ENCODE measurements around the gene ADGRL3.

Gene ADGRL3

GRCh38 chr4:61223385-61223784, 23.3 kb downstream of the ADGRL3 start:
- no peak overlapping the region for H3K4me3 ChIP-seq
- no peak overlapping the region for H3K9ac ChIP-seq
- H4K20me1 ChIP-seq: no peaks in the 10 kb centered on the region
- H3K4me2 ChIP-seq: no peak overlapping the region
- H3K36me3 ChIP-seq: no peaks in the 10 kb centered on the region
- no peaks in the 10 kb centered on the region for H3K4me1 ChIP-seq
- no peak for TF ChIP-seq Cebpa-rat (IDR thresholded peaks at IDR 0.05)
- no peaks in the 10 kb centered on the region for H3K9me3 ChIP-seq
- H3K27ac ChIP-seq: no peak overlapping the region
- H3K27me3 ChIP-seq: no peaks in the 10 kb centered on the region

GRCh38 chr4:61224573-61224972, 24.4 kb downstream of the ADGRL3 start:
- no peak overlapping the region for H3K9ac ChIP-seq
- no peaks in the 10 kb centered on the region for H3K27me3 ChIP-seq
- H3K36me3 ChIP-seq: no peaks in the 10 kb centered on the region
- no peak overlapping the region for H3K4me3 ChIP-seq
- H3K4me1 ChIP-seq: no peaks in the 10 kb centered on the region
- TF ChIP-seq Cebpa-rat (IDR thresholded peaks at IDR 0.05): no peak
- no peaks in the 10 kb centered on the region for H4K20me1 ChIP-seq
- no peak overlapping the region for H3K4me2 ChIP-seq
- no peaks in the 10 kb centered on the region for H3K9me3 ChIP-seq
- no peak overlapping the region for H3K27ac ChIP-seq

GRCh38 chr4:61225656-61226055, 25.5 kb downstream of the ADGRL3 start:
- no peaks in the 10 kb centered on the region for H3K9me3 ChIP-seq
- no peaks in the 10 kb centered on the region for H4K20me1 ChIP-seq
- H3K4me1 ChIP-seq: no peaks in the 10 kb centered on the region
- H3K4me3 ChIP-seq: no peak overlapping the region
- H3K36me3 ChIP-seq: no peaks in the 10 kb centered on the region
- H3K27ac ChIP-seq: no peak overlapping the region
- no peak for TF ChIP-seq Cebpa-rat (IDR thresholded peaks at IDR 0.05)
- H3K4me2 ChIP-seq: no peak overlapping the region
- H3K9ac ChIP-seq: no peak overlapping the region
- no peaks in the 10 kb centered on the region for H3K27me3 ChIP-seq

- no peak for TF ChIP-seq Cebpa-rat (IDR thresholded peaks at IDR 0.05)
- Histone ChIP-seq H3K4me3 (no peak overlapping the region), H3K9ac (no peak overlapping the region), H3K36me3 (no peaks in the 10 kb centered on the region), H3K9me3 (no peaks in the 10 kb centered on the region), H3K4me2 (no peak overlapping the region), H3K27me3 (no peaks in the 10 kb centered on the region), H4K20me1 (no peaks in the 10 kb centered on the region), H3K27ac (no peak overlapping the region), H3K4me1 (no peaks in the 10 kb centered on the region)
These were observed 31.3 kb downstream of the ADGRL3 start for GRCh38 chr4:61231421-61231820.

GRCh38 chr4:61239250-61239649, 39.1 kb downstream of the ADGRL3 start:
- no peaks in the 10 kb centered on the region for H3K36me3 ChIP-seq
- no peaks in the 10 kb centered on the region for H3K27me3 ChIP-seq
- no peak overlapping the region for H3K4me2 ChIP-seq
- TF ChIP-seq Cebpa-rat (IDR thresholded peaks at IDR 0.05): no peak
- no peaks in the 10 kb centered on the region for H4K20me1 ChIP-seq
- no peaks in the 10 kb centered on the region for H3K4me1 ChIP-seq
- H3K9me3 ChIP-seq: no peaks in the 10 kb centered on the region
- no peak overlapping the region for H3K4me3 ChIP-seq
- no peak overlapping the region for H3K27ac ChIP-seq
- H3K9ac ChIP-seq: no peak overlapping the region

GRCh38 chr4:61243962-61244361, 43.8 kb downstream of the ADGRL3 start:
- no peak overlapping the region for H3K4me2 ChIP-seq
- TF ChIP-seq Cebpa-rat (IDR thresholded peaks at IDR 0.05): no peak
- H4K20me1 ChIP-seq: no peaks in the 10 kb centered on the region
- H3K4me1 ChIP-seq: no peaks in the 10 kb centered on the region
- H3K9me3 ChIP-seq: no peaks in the 10 kb centered on the region
- no peak overlapping the region for H3K27ac ChIP-seq
- no peak overlapping the region for H3K4me3 ChIP-seq
- H3K9ac ChIP-seq: no peak overlapping the region
- H3K27me3 ChIP-seq: no peaks in the 10 kb centered on the region
- H3K36me3 ChIP-seq: no peaks in the 10 kb centered on the region

- Histone ChIP-seq H4K20me1 (no peaks in the 10 kb centered on the region), H3K4me3 (no peak overlapping the region), H3K27ac (no peak overlapping the region), H3K36me3 (no peaks in the 10 kb centered on the region), H3K4me2 (no peak overlapping the region), H3K4me1 (no peaks in the 10 kb centered on the region), H3K27me3 (no peaks in the 10 kb centered on the region), H3K9ac (no peak overlapping the region), H3K9me3 (no peaks in the 10 kb centered on the region)
- TF ChIP-seq Cebpa-rat (IDR thresholded peaks at IDR 0.05): no peak
These were observed 45.1 kb downstream of the ADGRL3 start for GRCh38 chr4:61245069-61245714.

GRCh38 chr4:61246034-61246433, 45.9 kb downstream of the ADGRL3 start:
- no peak for TF ChIP-seq Cebpa-rat (IDR thresholded peaks at IDR 0.05)
- Histone ChIP-seq H4K20me1 (no peaks in the 10 kb centered on the region), H3K27me3 (no peaks in the 10 kb centered on the region), H3K9me3 (no peaks in the 10 kb centered on the region), H3K27ac (no peak overlapping the region), H3K4me2 (no peak overlapping the region), H3K36me3 (no peaks in the 10 kb centered on the region), H3K9ac (no peak overlapping the region), H3K4me3 (no peak overlapping the region), H3K4me1 (no peaks in the 10 kb centered on the region)

GRCh38 chr4:61248705-61249104, 48.6 kb downstream of the ADGRL3 start:
- H3K4me1 ChIP-seq: no peaks in the 10 kb centered on the region
- no peaks in the 10 kb centered on the region for H3K36me3 ChIP-seq
- no peak overlapping the region for H3K4me2 ChIP-seq
- no peak overlapping the region for H3K27ac ChIP-seq
- H4K20me1 ChIP-seq: no peaks in the 10 kb centered on the region
- H3K9ac ChIP-seq: no peak overlapping the region
- no peaks in the 10 kb centered on the region for H3K27me3 ChIP-seq
- no peak for TF ChIP-seq Cebpa-rat (IDR thresholded peaks at IDR 0.05)
- no peak overlapping the region for H3K4me3 ChIP-seq
- H3K9me3 ChIP-seq: no peaks in the 10 kb centered on the region

GRCh38 chr4:61251129-61251528, 51.0 kb downstream of the ADGRL3 start:
- Histone ChIP-seq H3K36me3 (no peaks in the 10 kb centered on the region), H4K20me1 (no peaks in the 10 kb centered on the region), H3K27me3 (no peaks in the 10 kb centered on the region), H3K27ac (no peak overlapping the region), H3K4me3 (no peak overlapping the region), H3K9me3 (no peaks in the 10 kb centered on the region), H3K4me2 (no peak overlapping the region), H3K9ac (no peak overlapping the region), H3K4me1 (no peaks in the 10 kb centered on the region)
- TF ChIP-seq Cebpa-rat (IDR thresholded peaks at IDR 0.05): no peak

- Histone ChIP-seq H3K27ac (no peak overlapping the region), H3K27me3 (no peaks in the 10 kb centered on the region), H3K9me3 (no peaks in the 10 kb centered on the region), H4K20me1 (no peaks in the 10 kb centered on the region), H3K4me2 (no peak overlapping the region), H3K4me3 (no peak overlapping the region), H3K4me1 (no peaks in the 10 kb centered on the region), H3K9ac (no peak overlapping the region), H3K36me3 (no peaks in the 10 kb centered on the region)
- TF ChIP-seq Cebpa-rat (IDR thresholded peaks at IDR 0.05): no peak
These were observed 54.3 kb downstream of the ADGRL3 start for GRCh38 chr4:61254406-61254805.

Data from BLaER1 (cell line).